H9 (cell line): Measurements from ENCODE around the gene PXYLP1. TPM values are rescaled to one million over a fixed set of nuclear protein-coding genes. Genes with fewer than 3 reads are reported as not detected.

Source experiments
- DNase-seq: peaks from one replicate; pipeline ENCODE4 v3.0.0-alpha.2; 2017
- H2AFZ ChIP-seq: one replicate; pipeline ENCODE4 v1.6.1; 2013; ENCODE audit warnings: mild to moderate bottlenecking, low read length, control low read depth, moderate library complexity
- H2AK5ac ChIP-seq: 2 replicates; pipeline ENCODE4 v1.6.1; 2013; ENCODE audit warnings: low read length, control low read depth, mixed read lengths; ENCODE audit not compliant: insufficient read length
- H2BK120ac ChIP-seq: one replicate; pipeline ENCODE4 v1.6.1; 2013; ENCODE audit warnings: low read depth, mild to moderate bottlenecking, low read length, control low read depth, inconsistent platforms; ENCODE audit not compliant: poor library complexity, severe bottlenecking
- H2BK12ac ChIP-seq: 2 replicates; pipeline ENCODE4 v1.6.1; 2013; ENCODE audit warnings: low read length, control low read depth, mixed read lengths, low read depth; ENCODE audit not compliant: insufficient read length
- H2BK15ac ChIP-seq: 2 replicates; pipeline ENCODE4 v1.6.1; 2013; ENCODE audit warnings: low read depth, low read length, control low read depth
- H2BK20ac ChIP-seq: one replicate; pipeline ENCODE4 v1.6.1; 2013; ENCODE audit warnings: low read depth, mild to moderate bottlenecking, low read length, control low read depth, inconsistent platforms; ENCODE audit not compliant: poor library complexity, severe bottlenecking
- H2BK5ac ChIP-seq: 2 replicates; pipeline ENCODE4 v1.6.1; 2013; ENCODE audit warnings: low read length, control low read depth, mixed read lengths; ENCODE audit not compliant: insufficient read length
- H3K14ac ChIP-seq: 2 replicates; pipeline ENCODE4 v1.6.1; 2013; ENCODE audit warnings: low read length, control low read depth; ENCODE audit not compliant: insufficient read depth
- H3K18ac ChIP-seq: 2 replicates; pipeline ENCODE4 v1.6.1; 2013; ENCODE audit warnings: low read depth, mild to moderate bottlenecking, mixed read lengths, low read length, control low read depth; ENCODE audit not compliant: insufficient read length
- H3K23ac ChIP-seq: 2 replicates; pipeline ENCODE4 v1.6.1; 2013; ENCODE audit warnings: low read length, control low read depth, mixed read lengths, low read depth; ENCODE audit not compliant: insufficient read length
- H3K23me2 ChIP-seq: 2 replicates; pipeline ENCODE4 v1.6.1; 2013; ENCODE audit warnings: low read depth, mild to moderate bottlenecking, mixed read lengths, low read length, control low read depth; ENCODE audit not compliant: insufficient read length, poor library complexity, severe bottlenecking
- H3K27ac ChIP-seq: 2 replicates; pipeline ENCODE4 v1.5.1; 2013; ENCODE audit warnings: low read length, control low read depth, mixed read lengths, low read depth; ENCODE audit not compliant: insufficient read length
- H3K27me3 ChIP-seq: 2 replicates; pipeline ENCODE4 v1.6.1; 2013; ENCODE audit warnings: low read length, control low read depth, inconsistent platforms; ENCODE audit not compliant: insufficient read depth
- H3K4ac ChIP-seq: 2 replicates; pipeline ENCODE4 v1.6.1; 2013; ENCODE audit warnings: low read depth, mild to moderate bottlenecking, control low read depth, inconsistent platforms, low read length, moderate library complexity
- H3K4me1 ChIP-seq: 2 replicates; pipeline ENCODE4 v1.6.1; 2013; ENCODE audit warnings: low read length, control low read depth, inconsistent platforms; ENCODE audit not compliant: insufficient read depth
- H3K4me2 ChIP-seq: 2 replicates; pipeline ENCODE4 v1.6.1; 2013; ENCODE audit warnings: low read length, control low read depth, mixed read lengths; ENCODE audit not compliant: insufficient read length, insufficient read depth
- H3K56ac ChIP-seq: 2 replicates; pipeline ENCODE4 v1.6.1; 2013; ENCODE audit warnings: low read depth, mild to moderate bottlenecking, mixed read lengths, low read length, control low read depth; ENCODE audit not compliant: insufficient read length
- H3K79me1 ChIP-seq: 2 replicates; pipeline ENCODE4 v1.6.1; 2013; ENCODE audit warnings: low read depth, mild to moderate bottlenecking, moderate library complexity, low read length, control low read depth, inconsistent platforms; ENCODE audit not compliant: insufficient read depth, poor library complexity, severe bottlenecking
- H3K79me2 ChIP-seq: 2 replicates; pipeline ENCODE4 v1.6.1; 2013; ENCODE audit warnings: low read length, control low read depth, inconsistent platforms; ENCODE audit not compliant: insufficient read depth
- H3K9ac ChIP-seq: 2 replicates; pipeline ENCODE4 v1.6.1; 2013; ENCODE audit warnings: low read length, control low read depth, mixed read lengths; ENCODE audit not compliant: insufficient read length; ENCODE audit errors: extremely low read depth
- H3K9me3 ChIP-seq: one replicate; pipeline ENCODE4 v1.6.1; 2013; ENCODE audit warnings: low read depth, low read length, inconsistent platforms; ENCODE audit not compliant: control insufficient read depth
- H3T11ph ChIP-seq: one replicate; pipeline ENCODE4 v1.6.1; 2013; ENCODE audit warnings: mild to moderate bottlenecking, low read length, control low read depth, inconsistent platforms
- H4K20me1 ChIP-seq: one replicate; pipeline ENCODE4 v1.6.1; 2013; ENCODE audit not compliant: control insufficient read depth, insufficient read length, insufficient read depth
- H4K5ac ChIP-seq: 2 replicates; pipeline ENCODE4 v1.6.1; 2013; ENCODE audit warnings: low read depth, mild to moderate bottlenecking, mixed read lengths, low read length, control low read depth; ENCODE audit not compliant: insufficient read length
- H4K8ac ChIP-seq: replicated peaks from 2 replicates; pipeline ENCODE4 v1.6.1; 2013; ENCODE audit warnings: low read length, control low read depth, mixed read lengths, low read depth; ENCODE audit not compliant: insufficient read length
- H4K91ac ChIP-seq: 2 replicates; pipeline ENCODE4 v1.6.1; 2013; ENCODE audit warnings: low read depth, mild to moderate bottlenecking, moderate library complexity, mixed read lengths, low read length, control low read depth; ENCODE audit not compliant: insufficient read length
- H3K27ac Mint-ChIP-seq, 3 experiments: 2 replicates in 2 of 3; 3 replicates in 1 of 3; pipeline ENCODE4 v1.8.0; 2020 to 2021; ENCODE audit warnings: mixed read lengths in 3 of 3, mild to moderate bottlenecking in 1 of 3, moderate library complexity in 1 of 3
- H3K27me3 Mint-ChIP-seq: 2 replicates; pipeline ENCODE4 v1.8.0; 2021; ENCODE audit warnings: low read depth, mild to moderate bottlenecking, moderate library complexity, mixed read lengths
- H3K36me3 Mint-ChIP-seq, 3 experiments: 2 replicates in 2 of 3; 3 replicates in 1 of 3; pipeline ENCODE4 v1.8.0; 2020 to 2021; ENCODE audit warnings: low read depth in 3 of 3, mixed read lengths in 3 of 3; ENCODE audit not compliant: insufficient read depth in 1 of 3
- H3K4me1 Mint-ChIP-seq, 2 experiments: 2 replicates each; pipeline ENCODE4 v1.8.0; 2020; ENCODE audit warnings: mixed read lengths in 2 of 2
- H3K4me3 Mint-ChIP-seq, 2 experiments: 2 replicates in 1 of 2; 3 replicates in 1 of 2; pipeline ENCODE4 v1.8.0; 2020 to 2021; ENCODE audit warnings: mild to moderate bottlenecking in 2 of 2, mixed read lengths in 2 of 2, moderate library complexity in 1 of 2
- H3K9me3 Mint-ChIP-seq, 2 experiments: 2 replicates in 1 of 2; 3 replicates in 1 of 2; pipeline ENCODE4 v1.8.0; 2020; ENCODE audit warnings: mild to moderate bottlenecking in 2 of 2, mixed read lengths in 2 of 2, moderate library complexity in 1 of 2
- WGBS: extraction: QIAGEN DNeasy Blood & Tissue Kit; methylation state at CpG from one replicate; pipeline ENCODE4 v1.1.7; 2013; ENCODE audit warnings: missing lambda C conversion rate, low lambda C conversion rate, mixed read lengths; ENCODE audit not compliant: insufficient read length; ENCODE audit errors: extremely low coverage; 5-methylcytosine and 5-hydroxymethylcytosine counted together
- total RNA-seq: library from RNA; stranded (reverse); gene quantifications from 2 replicates; pipeline ENCODE4 v1.2.1, GENCODE V29; 2021
- TF ChIP-seq, protein P1 (sequence below): fragments of 200-600 bp; sonication (generic); conservative IDR thresholded peaks from 3 replicates; pipeline ENCODE4 v1.8.0; 2021; ENCODE audit warnings: antibody characterized with exemption, mild to moderate bottlenecking

The PXYLP1 gene
- total RNA-seq, 1 experiment from 2014 or later, result 17.9 TPM

DNA sequence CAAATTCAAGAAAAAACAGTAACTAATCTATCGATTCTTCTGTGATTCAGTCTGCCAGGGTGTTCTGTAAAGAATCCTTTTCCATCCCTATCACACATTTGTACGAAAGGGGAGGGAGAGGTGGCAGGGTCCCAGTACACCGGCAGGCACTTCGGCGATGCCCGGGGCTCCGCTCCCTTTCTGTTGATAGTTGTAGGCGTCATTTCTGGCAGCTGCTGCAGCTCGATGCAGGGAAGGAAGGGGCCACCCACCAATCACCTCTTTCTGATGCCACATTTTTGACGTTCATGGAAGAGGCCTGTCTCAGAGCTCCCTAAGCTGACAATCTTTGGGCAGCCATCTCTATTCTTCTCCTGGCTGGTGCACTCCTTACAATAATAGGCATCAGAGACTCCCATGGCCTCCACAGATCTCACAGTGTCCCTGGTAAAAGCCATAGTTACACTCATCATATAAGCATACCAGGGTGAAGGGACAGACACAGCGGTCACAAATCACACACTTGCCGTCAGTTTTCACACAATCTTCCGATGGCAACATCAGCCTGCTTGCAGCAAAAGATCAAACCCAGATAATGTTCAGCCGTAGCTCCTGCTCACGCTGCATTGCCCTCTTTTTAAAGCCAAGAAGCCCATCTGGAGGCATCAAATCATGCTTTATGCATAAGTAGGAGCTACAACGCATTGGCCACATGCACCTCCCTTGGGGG, 75.9 kb downstream of the PXYLP1 start:
- H3K23me2 ChIP-seq, result peaks cover 6% of the 10 kb centered on the region
- no peak overlapping the region for H2AK5ac ChIP-seq
- no CpG with 5 or more reads among the region's 16 CpGs for WGBS
- H3T11ph ChIP-seq, result no peak overlapping the region
- no peak overlapping the region for H3K14ac ChIP-seq
- no peaks in the 10 kb centered on the region for H3K79me1 ChIP-seq
- no peak overlapping the region for H4K91ac ChIP-seq
- no peak overlapping the region for H3K4ac ChIP-seq
- no peak overlapping the region for H2BK15ac ChIP-seq
- no peak overlapping the region for H3K4me3 Mint-ChIP-seq
- no peak overlapping the region for H2BK5ac ChIP-seq
- H3K4me2 ChIP-seq, result no peak overlapping the region
- no peak overlapping the region for H2BK12ac ChIP-seq
- H2BK20ac ChIP-seq, result no peak overlapping the region
- no peak overlapping the region for H3K18ac ChIP-seq
- H3K27me3 Mint-ChIP-seq, result peaks cover 23% of the 10 kb centered on the region
- no peak overlapping the region for H3K9ac ChIP-seq
- H4K5ac ChIP-seq, result no peak overlapping the region
- no peaks in the 10 kb centered on the region for H3K9me3 ChIP-seq
- H4K20me1 ChIP-seq, result no peaks in the 10 kb centered on the region
- peaks cover 20 to 25% of the 10 kb centered on the region in 2 experiments for H3K4me1 Mint-ChIP-seq
- H3K27ac Mint-ChIP-seq, result no peak overlapping the region
- H3K56ac ChIP-seq, result no peak overlapping the region
- no peaks in the 10 kb centered on the region for H3K79me2 ChIP-seq
- H2AFZ ChIP-seq, result no peak overlapping the region
- H3K27ac ChIP-seq, result no peak overlapping the region
- no peak overlapping the region for H2BK120ac ChIP-seq
- no peaks in the 10 kb centered on the region; a peak in 1 of 7 replicates for H3K36me3 Mint-ChIP-seq
- no peak overlapping the region for H4K8ac ChIP-seq
- H3K23ac ChIP-seq, result no peak overlapping the region
- no peaks in the 10 kb centered on the region; the same call in 1 of the 2 replicates for H3K4me1 ChIP-seq
- TF ChIP-seq, protein P1, sequence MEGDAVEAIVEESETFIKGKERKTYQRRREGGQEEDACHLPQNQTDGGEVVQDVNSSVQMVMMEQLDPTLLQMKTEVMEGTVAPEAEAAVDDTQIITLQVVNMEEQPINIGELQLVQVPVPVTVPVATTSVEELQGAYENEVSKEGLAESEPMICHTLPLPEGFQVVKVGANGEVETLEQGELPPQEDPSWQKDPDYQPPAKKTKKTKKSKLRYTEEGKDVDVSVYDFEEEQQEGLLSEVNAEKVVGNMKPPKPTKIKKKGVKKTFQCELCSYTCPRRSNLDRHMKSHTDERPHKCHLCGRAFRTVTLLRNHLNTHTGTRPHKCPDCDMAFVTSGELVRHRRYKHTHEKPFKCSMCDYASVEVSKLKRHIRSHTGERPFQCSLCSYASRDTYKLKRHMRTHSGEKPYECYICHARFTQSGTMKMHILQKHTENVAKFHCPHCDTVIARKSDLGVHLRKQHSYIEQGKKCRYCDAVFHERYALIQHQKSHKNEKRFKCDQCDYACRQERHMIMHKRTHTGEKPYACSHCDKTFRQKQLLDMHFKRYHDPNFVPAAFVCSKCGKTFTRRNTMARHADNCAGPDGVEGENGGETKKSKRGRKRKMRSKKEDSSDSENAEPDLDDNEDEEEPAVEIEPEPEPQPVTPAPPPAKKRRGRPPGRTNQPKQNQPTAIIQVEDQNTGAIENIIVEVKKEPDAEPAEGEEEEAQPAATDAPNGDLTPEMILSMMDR, result no peak
- H3K9me3 Mint-ChIP-seq, result no peaks in the 10 kb centered on the region
- H3K27me3 ChIP-seq, result no peaks in the 10 kb centered on the region
- DNase-seq, result no peak
